Heart right ventricle (tissue), 16 donors: ENCODE results near the gene MPP3. TPM values are rescaled to one million over a fixed set of nuclear protein-coding genes. Genes with fewer than 3 reads are reported as not detected.

Source experiments
- ATAC-seq, 8 donors: fragments of 200-7000 bp; cut with Tn5 transposase; one replicate each; pipeline ENCODE4 v1.9.1; 2020; ENCODE audit warnings: mild to moderate bottlenecking in 8 of 8, moderate library complexity in 8 of 8, moderate number of reproducible peaks in 1 of 8
- DNase-seq, 2 donors: peaks; one replicate each; pipeline ENCODE4 v3.0.0-alpha.2; 2020
- H3K27ac ChIP-seq, 10 donors: fragments of 200-600 bp; sonication (generic) in 2 of 10; one replicate each; pipeline versions ENCODE4 v1.5.0 to v1.8.0; 2020 to 2022; ENCODE audit warnings: mild to moderate bottlenecking in 3 of 10
- H3K27me3 ChIP-seq, 7 donors: fragments of 200-600 bp; one replicate each; pipeline ENCODE4 v1.8.0; 2021 to 2022; ENCODE audit warnings: mild to moderate bottlenecking in 2 of 7
- H3K36me3 ChIP-seq, 9 donors: fragments of 200-600 bp; sonication (generic) in 1 of 9; one replicate each; pipeline versions ENCODE4 v1.5.0 to v1.8.0; 2020 to 2022; ENCODE audit warnings: mild to moderate bottlenecking in 2 of 9
- H3K4me1 ChIP-seq, 9 donors: fragments of 200-600 bp; sonication (generic) in 1 of 9; one replicate each; pipeline versions ENCODE4 v1.5.0 to v1.8.0; 2020 to 2022; ENCODE audit warnings: mild to moderate bottlenecking in 4 of 9
- H3K4me3 ChIP-seq, 10 donors: fragments of 200-600 bp; sonication (generic) in 2 of 10; one replicate each; pipeline versions ENCODE4 v1.5.0 to v1.8.0; 2020 to 2022; ENCODE audit warnings: mild to moderate bottlenecking in 7 of 10, moderate library complexity in 2 of 10
- H3K9me3 ChIP-seq, 11 donors: fragments of 200-600 bp in 10 of 11; sonication (generic) in 2 of 11; one replicate each; pipeline versions ENCODE4 v1.5.0 to v1.8.0; 2013 to 2022; ENCODE audit warnings: mild to moderate bottlenecking in 2 of 11, control low read depth in 1 of 11, moderate library complexity in 1 of 11
- WGBS, 2 donors: extraction: QIAGEN DNeasy Blood & Tissue Kit; methylation state at CpG; one replicate each; pipeline ENCODE4 v1.1.7; 2013; ENCODE audit warnings: inconsistent platforms in 1 of 2; 5-methylcytosine and 5-hydroxymethylcytosine counted together
- intact Hi-C, 10 donors: fragments of 100-400 bp; cut with DNase I; formaldehyde crosslinking; loops; one replicate each; pipeline versions ENCODE4 v1.11.1 to v1.14.2; 2022
- long read RNA-seq, 3 donors: library from polyadenylated mRNA; unstranded; transcript quantifications; one replicate each; pipeline ENCODE4 v2.0.0, GENCODE V29; 2020 to 2021
- polyA plus RNA-seq, 2 donors: library from polyadenylated mRNA; stranded (reverse); fragments of 200-250 nt; gene quantifications; one replicate each; pipeline ENCODE4 v1.2.3, GENCODE V29; 2013
- total RNA-seq, 10 donors: library from RNA; stranded (reverse); fragmentation: NEBNext Ultra II Directional in 3 of 10; extraction: Animal tissue kit (Norgen Biotek cat#: 25700) in 3 of 10; gene quantifications; one replicate each; pipeline versions ENCODE4 v1.2.1 to v1.2.4, GENCODE V29; 2021 to 2023
- TF ChIP-seq, protein P1 (sequence below), 9 donors: fragments of 200-600 bp; sonication (generic) in 2 of 9; IDR thresholded peaks; one replicate each; pipeline versions ENCODE4 v1.5.0 to v1.8.0; 2021 to 2022; ENCODE audit warnings: antibody characterized with exemption in 9 of 9, mild to moderate bottlenecking in 5 of 9, moderate library complexity in 1 of 9
- donor health status: Arrhythmogenic right ventricular cardiomyopathy.
- donor health status: ischemic (EF 13 %, LVEDD 7.1; RV severe dilation, severe dysfunction).
- donor health status: healthy with polysubstance abuse.
- donor health status: DM: no; HTN: yes; CAD: no.
- donor health status: DM: no; HTN: no; CAD: no.
- donor health status: ischemic (EF 25% LVEDD 6.9; RV normal size, moderate dysfunction).
- donor health status: ischemic (EF 25% LVEDD 5.7; RV mildly dilated, moderate dysfunction).
- donor health status: healthy.
- donor health status: DM: yes; HTN: yes; CAD: no.
- donor health status: Ischemic cardiomyopathy.
- donor health status: ischemic (EF 35%, LVEDD 5.7; RV mildly dilated, moderate dysfunction).
- donor health status: nonischemic (EF 11% LVEDD 7.7; RV severe dilation, severe dysfunction).
- donor health status: DM: yes; HTN: yes; CAD: no.
- donor health status: PGD.
- donor health status: ischemic (EF 29% LVEDD 5.4; RV normal size, mild dysfunction).
- donor health status: nonischemic (EF 23%, LVEDD 6.1; RV moderate dilation, normal function).

Gene MPP3
- total RNA-seq (10 to 100 TPM; 16.6 to 84.2 (median 26.6) TPM), polyA plus RNA-seq (10 to 100 TPM; 41.0 to 90.1 TPM)
- long read RNA-seq, donor 1, partial matches to known transcripts = 22 of 53 reads
- long read RNA-seq, donor 1, other reads (novel, unspliced or antisense) = 29 of 53 reads
- long read RNA-seq, donor 2, partial matches to known transcripts = 18 of 60 reads
- long read RNA-seq, donor 2, other reads (novel, unspliced or antisense) = 38 of 60 reads
- long read RNA-seq, donor 3, transcript MPP3-208 (19 exons, 2,186 nt) = major isoform, 5 of 140 reads
- long read RNA-seq, donor 3, partial matches to known transcripts = 72 of 140 reads
- long read RNA-seq, donor 3, other reads (novel, unspliced or antisense) = 60 of 140 reads

DNA sequence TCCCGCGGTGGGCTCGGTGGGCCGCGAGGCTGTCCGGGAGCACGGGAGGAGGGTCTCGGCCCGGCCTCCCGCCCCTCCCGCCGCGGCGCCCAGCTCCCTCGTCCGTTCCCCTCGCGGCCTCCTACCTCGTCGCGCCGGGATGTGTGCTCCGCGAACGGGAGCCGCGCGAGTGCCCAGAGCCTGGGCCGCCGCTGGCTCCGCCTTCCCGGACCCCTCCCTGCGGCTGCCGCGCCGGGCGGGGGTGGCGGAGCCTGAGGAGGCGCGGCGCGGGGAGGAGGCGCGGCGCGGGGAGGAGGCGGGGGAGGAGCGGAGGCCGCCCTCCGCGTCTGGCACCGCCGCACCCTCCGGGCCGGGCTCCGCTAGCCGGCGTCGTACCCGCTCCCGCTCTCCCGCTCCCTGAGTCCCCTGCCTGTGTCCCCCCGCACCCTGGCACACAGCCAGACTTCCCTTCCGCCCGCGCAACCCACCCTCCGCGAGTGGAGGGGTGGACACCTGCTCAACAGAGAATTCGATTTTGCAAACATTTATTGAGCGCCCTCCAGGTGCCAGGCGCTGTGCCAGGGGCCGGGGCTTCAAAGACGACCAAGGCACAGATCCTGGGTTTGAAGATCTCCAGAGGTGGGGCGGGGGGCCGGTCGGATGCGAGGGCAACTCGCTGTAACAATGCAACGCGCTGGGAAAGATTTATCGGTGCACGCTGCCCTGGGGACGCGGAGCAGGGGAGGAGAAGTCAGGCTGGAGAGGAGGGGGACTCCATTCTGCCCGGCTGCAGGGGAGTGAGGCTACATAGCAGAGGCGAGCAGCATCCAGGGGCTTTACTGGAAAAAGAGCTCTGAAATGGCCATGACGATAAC is at the start of gene MPP3:
Gene MPP3 (minus strand): TSS at position 171 of the 854 bp plus-strand sequence. CDS start 1,240 bp downstream, outside the sequence.
- TF ChIP-seq, protein P1, sequence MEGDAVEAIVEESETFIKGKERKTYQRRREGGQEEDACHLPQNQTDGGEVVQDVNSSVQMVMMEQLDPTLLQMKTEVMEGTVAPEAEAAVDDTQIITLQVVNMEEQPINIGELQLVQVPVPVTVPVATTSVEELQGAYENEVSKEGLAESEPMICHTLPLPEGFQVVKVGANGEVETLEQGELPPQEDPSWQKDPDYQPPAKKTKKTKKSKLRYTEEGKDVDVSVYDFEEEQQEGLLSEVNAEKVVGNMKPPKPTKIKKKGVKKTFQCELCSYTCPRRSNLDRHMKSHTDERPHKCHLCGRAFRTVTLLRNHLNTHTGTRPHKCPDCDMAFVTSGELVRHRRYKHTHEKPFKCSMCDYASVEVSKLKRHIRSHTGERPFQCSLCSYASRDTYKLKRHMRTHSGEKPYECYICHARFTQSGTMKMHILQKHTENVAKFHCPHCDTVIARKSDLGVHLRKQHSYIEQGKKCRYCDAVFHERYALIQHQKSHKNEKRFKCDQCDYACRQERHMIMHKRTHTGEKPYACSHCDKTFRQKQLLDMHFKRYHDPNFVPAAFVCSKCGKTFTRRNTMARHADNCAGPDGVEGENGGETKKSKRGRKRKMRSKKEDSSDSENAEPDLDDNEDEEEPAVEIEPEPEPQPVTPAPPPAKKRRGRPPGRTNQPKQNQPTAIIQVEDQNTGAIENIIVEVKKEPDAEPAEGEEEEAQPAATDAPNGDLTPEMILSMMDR (IDR thresholded peaks at IDR 0.05) = no peak
- H3K36me3 ChIP-seq = peaks cover 0 to 25% (median 0%) of the 10 kb centered on the region in 9 donors
- H3K27me3 ChIP-seq = peaks cover 0 to 25% (median 0%) of the 10 kb centered on the region in 7 donors
- H3K27ac ChIP-seq = peak within 1 kb of the TSS; percentile 68 to 91 (median 85)
- no peaks in the 10 kb centered on the region for H3K9me3 ChIP-seq
- peak; percentile 68 to 93 (median 80) for ATAC-seq
- intact Hi-C loops = loop anchor here in 6 of 10 donors (2.0 to 5.0 kb wide), 3 partner anchors 51 to 56 kb away; partner anchors contain the start of genes DUSP3 (in 4 of the 6) and CFAP97D1 (in 2 of the 6)
- WGBS, 2 donors = 2 to 3% methylated on average over 58 to 79 of the region's 87 CpGs
- H3K4me1 ChIP-seq = peaks cover 2 to 49% (median 27%) of the 10 kb centered on the region in 9 donors
- peak; percentile 58 to 76 for DNase-seq
- H3K4me3 ChIP-seq = peak within 1 kb of the TSS; percentile 56 to 85 (median 72)

DNA sequence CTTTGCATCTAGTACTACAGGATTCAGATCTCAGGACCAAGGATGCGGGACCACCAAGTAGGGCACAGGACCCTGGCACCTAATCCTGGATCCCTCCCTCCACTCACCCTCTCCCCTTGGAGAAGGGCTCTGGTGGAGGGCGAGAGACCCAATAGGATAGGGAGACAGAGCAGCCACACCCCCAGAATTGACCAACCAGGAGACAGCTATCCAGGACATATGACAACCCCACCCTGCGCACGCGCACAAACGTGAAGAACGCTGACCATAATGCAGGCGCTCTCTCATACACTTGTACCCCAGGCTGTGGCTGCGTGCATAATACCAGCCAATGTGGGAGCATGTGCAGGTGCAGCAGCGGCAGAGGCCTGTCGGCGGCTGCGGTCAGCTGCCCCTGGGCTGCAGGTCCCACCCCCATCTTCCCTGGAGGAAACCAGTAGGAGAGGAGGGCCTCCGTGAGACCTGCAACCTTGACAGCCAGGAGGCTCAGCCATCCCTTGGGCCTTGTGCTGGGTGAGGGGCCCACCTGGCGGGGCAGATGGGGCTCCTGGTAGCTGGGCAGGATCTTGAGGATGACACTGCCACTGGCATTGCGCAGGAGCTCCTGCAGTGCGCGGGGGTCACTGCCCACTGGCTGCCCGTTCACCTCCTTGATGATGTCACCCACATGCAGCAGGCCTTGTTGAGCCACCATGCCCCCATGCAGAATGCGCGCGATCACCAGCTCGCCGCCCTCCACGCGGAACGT is 49.0 kb upstream of the MPP3 start:
- TF ChIP-seq, protein P1 (IDR thresholded peaks at IDR 0.05) = no peak
- H3K4me1 ChIP-seq = peaks cover 0 to 13% (median 8%) of the 10 kb centered on the region in 9 donors
- WGBS, 2 donors = 93 to 95% methylated on average over 27 of the region's 27 CpGs
- no peak overlapping the region for H3K27ac ChIP-seq
- H3K27me3 ChIP-seq = no peaks in the 10 kb centered on the region
- H3K4me3 ChIP-seq = no peak overlapping the region
- H3K36me3 ChIP-seq = peaks cover 0 to 31% (median 0%) of the 10 kb centered on the region in 9 donors
- intact Hi-C loops = loop anchor here in 2 of 10 donors (5.0 to 10.0 kb wide), 2 partner anchors 113 to 115 kb away; no protein-coding TSS in a partner anchor
- ATAC-seq (no peak), DNase-seq (no peak)
- no peaks in the 10 kb centered on the region for H3K9me3 ChIP-seq

DNA sequence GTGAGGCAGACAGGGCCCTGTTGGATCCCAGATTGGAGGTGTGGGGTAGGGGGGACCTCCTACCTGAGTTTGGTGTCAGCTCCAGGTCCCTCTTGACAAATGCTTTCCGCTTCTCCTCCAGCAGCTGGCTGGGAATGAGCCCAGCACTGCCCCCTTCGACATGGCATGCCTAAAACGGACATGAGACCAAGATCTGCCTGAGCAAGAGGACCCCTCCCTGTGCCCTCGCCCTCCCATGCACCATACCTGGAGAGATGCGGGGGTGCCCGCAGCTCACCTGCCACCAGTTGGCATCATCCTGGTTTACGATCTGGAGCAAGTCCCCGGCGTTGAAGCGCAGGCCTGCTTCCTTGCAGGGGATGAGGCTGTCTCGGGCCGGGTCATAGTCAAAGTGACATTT is 48.2 kb upstream of the MPP3 start:
- Histone ChIP-seq H3K4me3 (no peak overlapping the region), H3K36me3 (peaks cover 0 to 34% (median 0%) of the 10 kb centered on the region in 9 donors), H3K27me3 (no peaks in the 10 kb centered on the region), H3K4me1 (peaks cover 0 to 14% (median 8%) of the 10 kb centered on the region in 9 donors), H3K27ac (no peak overlapping the region), H3K9me3 (no peaks in the 10 kb centered on the region)
- ATAC-seq (no peak), DNase-seq (no peak)
- intact Hi-C loops = loop anchor here in 2 of 10 donors (5.0 to 10.0 kb wide), 2 partner anchors 114 to 116 kb away; no protein-coding TSS in a partner anchor
- TF ChIP-seq, protein P1 (IDR thresholded peaks at IDR 0.05) = no peak
- 94 to 96% methylated on average over 12 of the region's 12 CpGs for WGBS, 2 donors
